Loucy (cell line): ENCODE data around the gene SLC12A2.

Experiments used
- CTCF ChIP-seq: fragments of 200-600 bp; sonication (generic); conservative IDR thresholded peaks from 2 replicates; pipeline ENCODE4 v1.5.1; 2014; ENCODE audit warnings: mild to moderate bottlenecking, antibody characterized with exemption, low read length
- EZH2phosphoT487 ChIP-seq: fragments of 200-600 bp; IDR thresholded peaks from 2 replicates; pipeline ENCODE4 v1.6.1; 2018; ENCODE audit warnings: antibody characterized with exemption, mild to moderate bottlenecking, moderate library complexity, borderline replicate concordance

- TF ChIP-seq CTCF (no peak), EZH2phosphoT487 (no peak)
Measured at GRCh38 chr5:128062172-128062746, 21.3 kb upstream of the SLC12A2 start.
